SK-N-SH treated with all-trans-retinoic acid at 6 μM for 48 hours (cell line): ENCODE data around the gene MAPK7.

Experiments
- ARNTL ChIP-seq: fragments of 450-650 bp; formaldehyde crosslinking; IDR thresholded peaks from 2 replicates; pipeline ENCODE4 v1.5.0; 2020; ENCODE audit warnings: low read depth, mild to moderate bottlenecking, moderate library complexity, borderline replicate concordance
- ESRRG ChIP-seq: fragments of 250-450 bp; sonication (Bioruptor Pico); IDR thresholded peaks from 2 replicates; pipeline ENCODE4 v1.6.1; 2021; ENCODE audit warnings: mild to moderate bottlenecking
- OSR1 ChIP-seq: fragments of 250-450 bp; sonication (Bioruptor Pico); IDR thresholded peaks from 2 replicates; pipeline ENCODE4 v1.8.0; 2022; ENCODE audit warnings: moderate library complexity, mild to moderate bottlenecking, inconsistent platforms
- PPARA ChIP-seq: fragments of 250-450 bp; sonication (Bioruptor Pico); IDR thresholded peaks from 2 replicates; pipeline ENCODE4 v1.5.0; 2020; ENCODE audit warnings: mild to moderate bottlenecking, borderline replicate concordance
- SNAI2 ChIP-seq: fragments of 250-450 bp; sonication (Bioruptor Pico); IDR thresholded peaks from 2 replicates; pipeline ENCODE4 v1.5.0; 2020; ENCODE audit warnings: mild to moderate bottlenecking, moderate library complexity
- TCF4 ChIP-seq: fragments of 250-450 bp; sonication (Bioruptor Pico); IDR thresholded peaks from 2 replicates; pipeline ENCODE4 v1.8.0; 2021; ENCODE audit warnings: mild to moderate bottlenecking, moderate library complexity, borderline replicate concordance
- ZFP3 ChIP-seq: fragments of 250-450 bp; sonication (Bioruptor Pico); IDR thresholded peaks from 2 replicates; pipeline ENCODE4 v1.5.0; 2020; ENCODE audit warnings: mild to moderate bottlenecking, moderate library complexity
- ZFP30 ChIP-seq: fragments of 450-650 bp; formaldehyde crosslinking; IDR thresholded peaks from 2 replicates; pipeline ENCODE4 v1.5.0; 2022; ENCODE audit warnings: mild to moderate bottlenecking, moderate library complexity
- ZNF70 ChIP-seq: fragments of 450-650 bp; formaldehyde crosslinking; IDR thresholded peaks from 2 replicates; pipeline ENCODE4 v1.5.0; 2020; ENCODE audit warnings: mild to moderate bottlenecking, moderate library complexity
- TF ChIP-seq, protein P1 (sequence below): fragments of 250-450 bp; sonication (Bioruptor Pico); IDR thresholded peaks from 2 replicates; pipeline ENCODE4 v1.5.1; 2020; ENCODE audit warnings: low read depth, mild to moderate bottlenecking, moderate library complexity
- TF ChIP-seq, protein P2 (sequence below): fragments of 250-450 bp; sonication (Bioruptor Pico); IDR thresholded peaks from 2 replicates; pipeline ENCODE4 v1.5.0; 2020; ENCODE audit warnings: mild to moderate bottlenecking, moderate library complexity
- TF ChIP-seq, protein P3 (sequence below): fragments of 250-450 bp; sonication (Bioruptor Pico); IDR thresholded peaks from 2 replicates; pipeline ENCODE4 v1.8.0; 2020; ENCODE audit warnings: mild to moderate bottlenecking, moderate library complexity, borderline replicate concordance
- TF ChIP-seq, protein P4 (sequence below): fragments of 250-450 bp; sonication (Bioruptor Pico); IDR thresholded peaks from 2 replicates; pipeline ENCODE4 v1.5.1; 2021; ENCODE audit warnings: mild to moderate bottlenecking, moderate library complexity
- TF ChIP-seq, protein P5 (sequence below): fragments of 250-450 bp; sonication (Bioruptor Pico); IDR thresholded peaks from 2 replicates; pipeline ENCODE4 v1.8.0; 2021; ENCODE audit warnings: low read depth, mild to moderate bottlenecking, moderate library complexity, borderline replicate concordance

DNA sequence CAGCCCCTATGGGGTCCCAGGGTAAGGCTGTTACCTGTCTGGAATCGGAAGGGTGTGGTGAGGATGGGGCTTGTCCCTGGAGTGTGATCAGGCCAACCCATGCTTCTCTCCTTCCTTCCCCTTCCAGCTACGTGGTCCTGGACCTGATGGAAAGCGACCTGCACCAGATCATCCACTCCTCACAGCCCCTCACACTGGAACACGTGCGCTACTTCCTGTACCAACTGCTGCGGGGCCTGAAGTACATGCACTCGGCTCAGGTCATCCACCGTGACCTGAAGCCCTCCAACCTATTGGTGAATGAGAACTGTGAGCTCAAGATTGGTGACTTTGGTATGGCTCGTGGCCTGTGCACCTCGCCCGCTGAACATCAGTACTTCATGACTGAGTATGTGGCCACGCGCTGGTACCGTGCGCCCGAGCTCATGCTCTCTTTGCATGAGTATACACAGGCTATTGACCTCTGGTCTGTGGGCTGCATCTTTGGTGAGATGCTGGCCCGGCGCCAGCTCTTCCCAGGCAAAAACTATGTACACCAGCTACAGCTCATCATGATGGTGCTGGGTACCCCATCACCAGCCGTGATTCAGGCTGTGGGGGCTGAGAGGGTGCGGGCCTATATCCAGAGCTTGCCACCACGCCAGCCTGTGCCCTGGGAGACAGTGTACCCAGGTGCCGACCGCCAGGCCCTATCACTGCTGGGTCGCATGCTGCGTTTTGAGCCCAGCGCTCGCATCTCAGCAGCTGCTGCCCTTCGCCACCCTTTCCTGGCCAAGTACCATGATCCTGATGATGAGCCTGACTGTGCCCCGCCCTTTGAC is 2.4 kb downstream of the MAPK7 start:
- TF ChIP-seq, protein P1, sequence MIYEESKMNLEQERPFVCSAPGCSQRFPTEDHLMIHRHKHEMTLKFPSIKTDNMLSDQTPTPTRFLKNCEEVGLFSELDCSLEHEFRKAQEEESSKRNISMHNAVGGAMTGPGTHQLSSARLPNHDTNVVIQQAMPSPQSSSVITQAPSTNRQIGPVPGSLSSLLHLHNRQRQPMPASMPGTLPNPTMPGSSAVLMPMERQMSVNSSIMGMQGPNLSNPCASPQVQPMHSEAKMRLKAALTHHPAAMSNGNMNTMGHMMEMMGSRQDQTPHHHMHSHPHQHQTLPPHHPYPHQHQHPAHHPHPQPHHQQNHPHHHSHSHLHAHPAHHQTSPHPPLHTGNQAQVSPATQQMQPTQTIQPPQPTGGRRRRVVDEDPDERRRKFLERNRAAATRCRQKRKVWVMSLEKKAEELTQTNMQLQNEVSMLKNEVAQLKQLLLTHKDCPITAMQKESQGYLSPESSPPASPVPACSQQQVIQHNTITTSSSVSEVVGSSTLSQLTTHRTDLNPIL: no peak
- TF ChIP-seq, protein P2, sequence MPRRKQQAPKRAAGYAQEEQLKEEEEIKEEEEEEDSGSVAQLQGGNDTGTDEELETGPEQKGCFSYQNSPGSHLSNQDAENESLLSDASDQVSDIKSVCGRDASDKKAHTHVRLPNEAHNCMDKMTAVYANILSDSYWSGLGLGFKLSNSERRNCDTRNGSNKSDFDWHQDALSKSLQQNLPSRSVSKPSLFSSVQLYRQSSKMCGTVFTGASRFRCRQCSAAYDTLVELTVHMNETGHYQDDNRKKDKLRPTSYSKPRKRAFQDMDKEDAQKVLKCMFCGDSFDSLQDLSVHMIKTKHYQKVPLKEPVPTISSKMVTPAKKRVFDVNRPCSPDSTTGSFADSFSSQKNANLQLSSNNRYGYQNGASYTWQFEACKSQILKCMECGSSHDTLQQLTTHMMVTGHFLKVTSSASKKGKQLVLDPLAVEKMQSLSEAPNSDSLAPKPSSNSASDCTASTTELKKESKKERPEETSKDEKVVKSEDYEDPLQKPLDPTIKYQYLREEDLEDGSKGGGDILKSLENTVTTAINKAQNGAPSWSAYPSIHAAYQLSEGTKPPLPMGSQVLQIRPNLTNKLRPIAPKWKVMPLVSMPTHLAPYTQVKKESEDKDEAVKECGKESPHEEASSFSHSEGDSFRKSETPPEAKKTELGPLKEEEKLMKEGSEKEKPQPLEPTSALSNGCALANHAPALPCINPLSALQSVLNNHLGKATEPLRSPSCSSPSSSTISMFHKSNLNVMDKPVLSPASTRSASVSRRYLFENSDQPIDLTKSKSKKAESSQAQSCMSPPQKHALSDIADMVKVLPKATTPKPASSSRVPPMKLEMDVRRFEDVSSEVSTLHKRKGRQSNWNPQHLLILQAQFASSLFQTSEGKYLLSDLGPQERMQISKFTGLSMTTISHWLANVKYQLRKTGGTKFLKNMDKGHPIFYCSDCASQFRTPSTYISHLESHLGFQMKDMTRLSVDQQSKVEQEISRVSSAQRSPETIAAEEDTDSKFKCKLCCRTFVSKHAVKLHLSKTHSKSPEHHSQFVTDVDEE (CRISPR knock-in tag): no peak
- no peak for TF ChIP-seq ZFP3
- no peak for TF ChIP-seq SNAI2
- TF ChIP-seq ARNTL (CRISPR knock-in tag): no peak
- TF ChIP-seq TCF4 (CRISPR knock-in tag): no peak
- TF ChIP-seq, protein P3, sequence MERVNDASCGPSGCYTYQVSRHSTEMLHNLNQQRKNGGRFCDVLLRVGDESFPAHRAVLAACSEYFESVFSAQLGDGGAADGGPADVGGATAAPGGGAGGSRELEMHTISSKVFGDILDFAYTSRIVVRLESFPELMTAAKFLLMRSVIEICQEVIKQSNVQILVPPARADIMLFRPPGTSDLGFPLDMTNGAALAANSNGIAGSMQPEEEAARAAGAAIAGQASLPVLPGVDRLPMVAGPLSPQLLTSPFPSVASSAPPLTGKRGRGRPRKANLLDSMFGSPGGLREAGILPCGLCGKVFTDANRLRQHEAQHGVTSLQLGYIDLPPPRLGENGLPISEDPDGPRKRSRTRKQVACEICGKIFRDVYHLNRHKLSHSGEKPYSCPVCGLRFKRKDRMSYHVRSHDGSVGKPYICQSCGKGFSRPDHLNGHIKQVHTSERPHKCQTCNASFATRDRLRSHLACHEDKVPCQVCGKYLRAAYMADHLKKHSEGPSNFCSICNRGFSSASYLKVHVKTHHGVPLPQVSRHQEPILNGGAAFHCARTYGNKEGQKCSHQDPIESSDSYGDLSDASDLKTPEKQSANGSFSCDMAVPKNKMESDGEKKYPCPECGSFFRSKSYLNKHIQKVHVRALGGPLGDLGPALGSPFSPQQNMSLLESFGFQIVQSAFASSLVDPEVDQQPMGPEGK (CRISPR knock-in tag): no peak
- no peak for TF ChIP-seq PPARA (CRISPR knock-in tag)
- TF ChIP-seq OSR1 (CRISPR knock-in tag): no peak
- TF ChIP-seq, protein P4, sequence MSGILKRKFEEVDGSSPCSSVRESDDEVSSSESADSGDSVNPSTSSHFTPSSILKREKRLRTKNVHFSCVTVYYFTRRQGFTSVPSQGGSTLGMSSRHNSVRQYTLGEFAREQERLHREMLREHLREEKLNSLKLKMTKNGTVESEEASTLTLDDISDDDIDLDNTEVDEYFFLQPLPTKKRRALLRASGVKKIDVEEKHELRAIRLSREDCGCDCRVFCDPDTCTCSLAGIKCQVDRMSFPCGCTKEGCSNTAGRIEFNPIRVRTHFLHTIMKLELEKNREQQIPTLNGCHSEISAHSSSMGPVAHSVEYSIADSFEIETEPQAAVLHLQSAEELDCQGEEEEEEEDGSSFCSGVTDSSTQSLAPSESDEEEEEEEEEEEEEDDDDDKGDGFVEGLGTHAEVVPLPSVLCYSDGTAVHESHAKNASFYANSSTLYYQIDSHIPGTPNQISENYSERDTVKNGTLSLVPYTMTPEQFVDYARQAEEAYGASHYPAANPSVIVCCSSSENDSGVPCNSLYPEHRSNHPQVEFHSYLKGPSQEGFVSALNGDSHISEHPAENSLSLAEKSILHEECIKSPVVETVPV: no peak
- TF ChIP-seq ZNF70 (CRISPR knock-in tag): no peak
- TF ChIP-seq ESRRG: no peak
- no peak for TF ChIP-seq ZFP30
- TF ChIP-seq, protein P5, sequence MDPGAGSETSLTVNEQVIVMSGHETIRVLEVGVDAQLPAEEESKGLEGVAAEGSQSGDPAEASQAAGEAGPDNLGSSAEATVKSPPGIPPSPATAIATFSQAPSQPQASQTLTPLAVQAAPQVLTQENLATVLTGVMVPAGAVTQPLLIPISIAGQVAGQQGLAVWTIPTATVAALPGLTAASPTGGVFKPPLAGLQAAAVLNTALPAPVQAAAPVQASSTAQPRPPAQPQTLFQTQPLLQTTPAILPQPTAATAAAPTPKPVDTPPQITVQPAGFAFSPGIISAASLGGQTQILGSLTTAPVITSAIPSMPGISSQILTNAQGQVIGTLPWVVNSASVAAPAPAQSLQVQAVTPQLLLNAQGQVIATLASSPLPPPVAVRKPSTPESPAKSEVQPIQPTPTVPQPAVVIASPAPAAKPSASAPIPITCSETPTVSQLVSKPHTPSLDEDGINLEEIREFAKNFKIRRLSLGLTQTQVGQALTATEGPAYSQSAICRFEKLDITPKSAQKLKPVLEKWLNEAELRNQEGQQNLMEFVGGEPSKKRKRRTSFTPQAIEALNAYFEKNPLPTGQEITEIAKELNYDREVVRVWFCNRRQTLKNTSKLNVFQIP: no peak
